ENCODE results near the gene PLXNC1. TPM values are rescaled to one million over a fixed set of nuclear protein-coding genes. Genes with fewer than 3 reads are reported as not detected.
A peak's percentile ranks its signal among the peaks of the same experiment; 100 is the strongest.

The PLXNC1 gene
- total RNA-seq, 2 donors from 2014 or later = 14.7 to 20.6 TPM

- Mint-ChIP-seq H3K4me3 (peak overlapping the region; percentile 91), H3K9me3 (no peaks in the 10 kb centered on the region), H3K36me3 (peaks cover 7% of the 10 kb centered on the region), H3K4me1 (ENCODE audit: low read depth in 2 of 2) (peaks cover 32 to 42% of the 10 kb centered on the region in 2 donors), H3K27me3 (no peaks in the 10 kb centered on the region), H3K27ac (peak overlapping the region; percentile 98)
- ATAC-seq = peak; percentile 90
- DNase-seq (ENCODE audit: low spot score) = peak; percentile 88
Measured at GRCh38 chr12:94262228-94263010, 114.0 kb downstream of the PLXNC1 start.

DNA sequence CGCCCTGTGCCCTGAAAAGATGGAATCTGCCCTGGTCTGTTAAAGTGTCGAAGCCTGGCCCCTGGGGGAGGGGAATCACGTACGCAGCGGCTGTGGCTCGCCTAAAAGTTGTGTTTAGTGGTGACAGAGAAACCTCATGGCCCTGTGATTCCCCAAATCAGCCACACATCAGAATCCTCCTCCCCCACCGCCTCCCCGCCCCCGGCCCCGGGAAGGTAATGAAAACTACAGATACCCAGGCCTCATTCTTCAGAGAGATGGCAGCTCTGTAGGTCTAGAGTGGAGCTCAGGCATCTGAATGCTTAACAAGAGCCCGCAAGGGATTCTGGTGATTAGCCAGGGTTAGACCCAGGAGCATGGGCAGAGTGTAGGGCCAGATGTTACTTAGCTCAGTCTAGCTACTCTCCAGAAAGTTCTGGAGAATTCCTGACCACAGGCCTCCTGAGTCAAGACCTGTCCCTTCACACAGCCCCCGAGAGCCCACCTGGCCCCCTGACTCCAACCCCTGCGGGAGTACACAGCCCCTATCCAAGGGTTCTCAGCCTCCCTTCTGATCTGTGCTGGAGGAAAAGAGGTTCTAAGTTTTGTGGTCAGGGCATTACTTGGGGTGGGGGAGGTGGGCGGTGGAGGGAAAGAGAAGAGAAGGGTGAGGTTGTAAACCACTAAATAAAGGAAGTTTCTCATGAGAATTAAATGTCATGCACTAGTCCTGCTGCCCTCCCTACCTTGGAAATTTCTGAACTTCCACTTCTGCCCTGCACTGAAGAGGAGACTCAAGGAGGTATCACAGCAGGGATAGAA lies 114.8 kb downstream of the PLXNC1 start:
- H3K4me3 Mint-ChIP-seq = peak overlapping the region; percentile 91
- DNase-seq (ENCODE audit: low spot score) (peak; percentile 86), ATAC-seq (peak; percentile 77 to 85)
- H3K27ac Mint-ChIP-seq = peak overlapping the region; percentile 98
- peaks cover 33 to 41% of the 10 kb centered on the region in 2 donors for H3K4me1 Mint-ChIP-seq (ENCODE audit: low read depth in 2 of 2)
- H3K36me3 Mint-ChIP-seq = peaks cover 7% of the 10 kb centered on the region
- H3K27me3 Mint-ChIP-seq = no peaks in the 10 kb centered on the region
- H3K9me3 Mint-ChIP-seq = no peaks in the 10 kb centered on the region

DNA sequence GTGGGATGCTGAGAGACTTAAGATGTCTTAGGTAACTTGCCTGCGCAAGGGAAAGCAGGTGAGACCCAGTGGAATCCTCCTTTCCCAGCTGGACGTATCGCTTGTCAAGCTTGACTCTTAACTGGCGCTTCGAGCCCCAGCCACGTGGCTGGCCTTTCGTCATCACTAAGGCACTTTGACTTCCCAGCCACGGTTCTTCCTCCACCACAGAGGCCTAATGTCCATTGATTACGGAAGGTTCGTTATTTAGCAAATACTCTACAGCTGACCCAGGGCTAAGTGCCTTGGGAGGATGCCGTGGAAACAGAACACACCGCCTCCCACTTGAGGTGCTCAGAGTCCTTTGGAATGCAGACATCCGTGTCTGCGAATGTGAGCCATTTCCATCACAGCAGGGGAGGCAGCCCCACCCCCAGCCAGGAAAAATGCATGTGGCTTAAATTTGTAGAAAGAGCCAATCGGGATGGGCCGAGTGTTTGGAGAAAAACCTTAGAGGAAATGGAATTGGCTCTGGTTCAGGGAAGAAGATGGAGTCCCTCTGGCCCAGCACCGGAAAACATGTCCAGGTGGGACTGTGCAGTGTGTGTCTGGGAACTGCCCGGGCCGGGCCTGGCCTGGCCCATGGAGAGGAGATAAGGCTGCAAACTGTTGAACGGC lies 115.7 kb downstream of the PLXNC1 start:
- no peaks in the 10 kb centered on the region for H3K9me3 Mint-ChIP-seq
- H3K27me3 Mint-ChIP-seq = no peaks in the 10 kb centered on the region
- peak overlapping the region; percentile 91 for H3K4me3 Mint-ChIP-seq
- ATAC-seq (no peak), DNase-seq (ENCODE audit: low spot score) (no peak)
- peaks cover 35 to 44% of the 10 kb centered on the region in 2 donors for H3K4me1 Mint-ChIP-seq (ENCODE audit: low read depth in 2 of 2)
- peaks cover 7% of the 10 kb centered on the region for H3K36me3 Mint-ChIP-seq
- H3K27ac Mint-ChIP-seq = peak overlapping the region; percentile 98

GRCh38 chr12:94264736-94265485 lies 116.5 kb downstream of the PLXNC1 start:
- H3K9me3 Mint-ChIP-seq = no peaks in the 10 kb centered on the region
- no peaks in the 10 kb centered on the region for H3K27me3 Mint-ChIP-seq
- DNase-seq (ENCODE audit: low spot score) = no peak
- H3K36me3 Mint-ChIP-seq = peaks cover 7% of the 10 kb centered on the region
- H3K4me3 Mint-ChIP-seq = no peak overlapping the region
- no peak for ATAC-seq
- H3K27ac Mint-ChIP-seq = peak overlapping the region in 1 of 2 donors; percentile 98
- peaks cover 40 to 49% of the 10 kb centered on the region in 2 donors for H3K4me1 Mint-ChIP-seq (ENCODE audit: low read depth in 2 of 2)

- Mint-ChIP-seq H3K9me3 (no peaks in the 10 kb centered on the region), H3K4me3 (no peak overlapping the region), H3K27ac (peak overlapping the region in 1 of 2 donors; percentile 6), H3K27me3 (no peaks in the 10 kb centered on the region), H3K36me3 (peaks cover 7% of the 10 kb centered on the region), H3K4me1 (ENCODE audit: low read depth in 2 of 2) (peaks cover 40 to 49% of the 10 kb centered on the region in 2 donors)
- ATAC-seq = no peak
- DNase-seq (ENCODE audit: low spot score) = no peak
Measured at GRCh38 chr12:94265539-94265938, 117.2 kb downstream of the PLXNC1 start.

DNA sequence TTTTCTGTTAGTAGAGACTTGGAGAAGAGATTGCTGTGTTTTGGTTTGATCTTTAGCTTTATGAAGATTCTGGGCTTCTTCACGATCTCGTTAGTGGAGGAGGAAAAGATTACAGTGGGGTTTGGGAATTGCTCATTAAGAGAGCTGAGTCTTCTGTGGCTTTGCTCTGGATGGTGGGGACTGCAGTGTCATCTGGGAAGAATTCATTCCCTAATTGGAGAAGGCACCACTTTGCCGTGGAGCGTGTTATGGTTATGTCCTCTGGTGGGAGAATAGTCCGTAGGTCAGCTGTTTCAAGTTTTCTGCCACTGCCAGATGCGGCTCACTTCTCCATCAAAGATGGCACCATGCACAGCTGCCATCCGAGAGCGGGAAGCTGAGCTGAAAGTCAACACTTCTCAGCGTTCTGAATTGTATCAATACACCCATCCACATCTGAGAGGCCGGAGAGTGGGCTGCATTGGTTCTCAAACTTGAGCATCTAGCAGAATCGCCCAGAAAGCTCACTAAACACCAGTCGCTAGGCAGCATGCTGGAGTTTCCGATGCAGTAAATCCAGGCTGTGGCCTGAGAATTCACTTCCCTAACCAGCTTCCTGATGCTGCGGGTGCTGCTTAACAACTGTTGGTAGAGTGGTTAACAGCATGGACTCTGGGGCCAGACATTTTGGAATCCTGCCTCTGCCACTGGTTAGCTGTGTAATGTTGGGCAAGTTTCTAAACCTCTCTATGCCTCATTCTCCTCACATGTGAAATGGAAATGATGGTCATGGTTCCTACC lies 117.8 kb downstream of the PLXNC1 start:
- DNase-seq (ENCODE audit: low spot score) (no peak), ATAC-seq (no peak)
- no peak overlapping the region for H3K4me3 Mint-ChIP-seq
- H3K27ac Mint-ChIP-seq = peak overlapping the region in 1 of 2 donors; percentile 7
- peaks cover 7% of the 10 kb centered on the region for H3K36me3 Mint-ChIP-seq
- H3K9me3 Mint-ChIP-seq = no peaks in the 10 kb centered on the region
- H3K27me3 Mint-ChIP-seq = no peaks in the 10 kb centered on the region
- peaks cover 41 to 51% of the 10 kb centered on the region in 2 donors for H3K4me1 Mint-ChIP-seq (ENCODE audit: low read depth in 2 of 2)

GRCh38 chr12:94266796-94267536 lies 118.6 kb downstream of the PLXNC1 start:
- ATAC-seq (no peak), DNase-seq (ENCODE audit: low spot score) (no peak)
- peaks cover 45 to 57% of the 10 kb centered on the region in 2 donors for H3K4me1 Mint-ChIP-seq (ENCODE audit: low read depth in 2 of 2)
- peak overlapping the region in 1 of 2 donors; percentile 19 for H3K27ac Mint-ChIP-seq
- no peaks in the 10 kb centered on the region for H3K27me3 Mint-ChIP-seq
- no peaks in the 10 kb centered on the region for H3K9me3 Mint-ChIP-seq
- peak overlapping the region; percentile 50 for H3K4me3 Mint-ChIP-seq
- H3K36me3 Mint-ChIP-seq = peaks cover 14% of the 10 kb centered on the region

GRCh38 chr12:94267537-94267872 lies 119.1 kb downstream of the PLXNC1 start:
- peaks cover 19% of the 10 kb centered on the region for H3K36me3 Mint-ChIP-seq
- H3K27me3 Mint-ChIP-seq = no peaks in the 10 kb centered on the region
- peaks cover 45 to 56% of the 10 kb centered on the region in 2 donors for H3K4me1 Mint-ChIP-seq (ENCODE audit: low read depth in 2 of 2)
- H3K9me3 Mint-ChIP-seq = no peaks in the 10 kb centered on the region
- ATAC-seq = no peak
- peak overlapping the region; percentile 19 to 68 for H3K27ac Mint-ChIP-seq
- H3K4me3 Mint-ChIP-seq = no peak overlapping the region
- DNase-seq (ENCODE audit: low spot score) = no peak

GRCh38 chr12:94267921-94268471 lies 119.6 kb downstream of the PLXNC1 start:
- ATAC-seq (peak in 1 of 2 donors; percentile 55), DNase-seq (ENCODE audit: low spot score) (no peak)
- Mint-ChIP-seq H3K4me3 (peak overlapping the region; percentile 68), H3K36me3 (peaks cover 19% of the 10 kb centered on the region), H3K4me1 (ENCODE audit: low read depth in 2 of 2) (peaks cover 42 to 51% of the 10 kb centered on the region in 2 donors), H3K27ac (peak overlapping the region; percentile 19 to 68), H3K27me3 (no peaks in the 10 kb centered on the region), H3K9me3 (no peaks in the 10 kb centered on the region)

- peaks cover 19% of the 10 kb centered on the region for H3K36me3 Mint-ChIP-seq
- H3K4me3 Mint-ChIP-seq = peak overlapping the region; percentile 46
- H3K4me1 Mint-ChIP-seq (ENCODE audit: low read depth in 2 of 2) = peaks cover 32 to 45% of the 10 kb centered on the region in 2 donors
- ATAC-seq = peak in 1 of 2 donors; percentile 55
- peak overlapping the region in 1 of 2 donors; percentile 62 for H3K27ac Mint-ChIP-seq
- no peak for DNase-seq (ENCODE audit: low spot score)
- no peaks in the 10 kb centered on the region for H3K9me3 Mint-ChIP-seq
- no peaks in the 10 kb centered on the region for H3K27me3 Mint-ChIP-seq
Measured at GRCh38 chr12:94269316-94269999, 121.1 kb downstream of the PLXNC1 start.

GRCh38 chr12:94271351-94271750 lies 123.0 kb downstream of the PLXNC1 start:
- H3K9me3 Mint-ChIP-seq = no peaks in the 10 kb centered on the region
- no peak for DNase-seq (ENCODE audit: low spot score)
- H3K27me3 Mint-ChIP-seq = no peaks in the 10 kb centered on the region
- H3K36me3 Mint-ChIP-seq = peaks cover 12% of the 10 kb centered on the region
- H3K4me3 Mint-ChIP-seq = no peak overlapping the region
- H3K27ac Mint-ChIP-seq = peak overlapping the region in 1 of 2 donors; percentile 40
- peaks cover 33 to 45% of the 10 kb centered on the region in 2 donors for H3K4me1 Mint-ChIP-seq (ENCODE audit: low read depth in 2 of 2)
- ATAC-seq = peak in 1 of 2 donors; percentile 43

All from natural killer cell treated with Interleukin-12 subunit alpha and Interleukin-12 subunit beta and Interleukin-15 and Interleukin-18, amount 100 ng/mL, for 72 hours (primary cell).